IPS DF 6.9 (cell line): ENCODE data around the gene ACTRT2.

ENCODE experiments used
- DNase-seq: peaks from one replicate; pipeline ENCODE4 v3.0.0-alpha.2; 2013; ENCODE audit warnings: low read depth, low spot score
- H3K27ac ChIP-seq: one replicate; pipeline ENCODE4 v1.5.1; 2013; ENCODE audit warnings: low read length, control low read depth
- H3K27me3 ChIP-seq: 2 replicates; pipeline ENCODE4 v1.6.1; 2013; ENCODE audit warnings: mild to moderate bottlenecking, low read length; ENCODE audit not compliant: control insufficient read depth, insufficient read depth
- H3K36me3 ChIP-seq: 2 replicates; pipeline ENCODE4 v1.6.1; 2013; ENCODE audit warnings: low read length; ENCODE audit not compliant: control insufficient read depth, insufficient read depth
- H3K4me1 ChIP-seq: 2 replicates; pipeline ENCODE4 v1.6.1; 2013; ENCODE audit warnings: low read length; ENCODE audit not compliant: control insufficient read depth, insufficient read depth
- H3K4me3 ChIP-seq: 2 replicates; pipeline ENCODE4 v1.5.1; 2013; ENCODE audit warnings: mild to moderate bottlenecking, low read length
- H3K9me3 ChIP-seq: 2 replicates; pipeline ENCODE4 v1.6.1; 2013; ENCODE audit warnings: low read length, inconsistent platforms; ENCODE audit not compliant: control insufficient read depth, insufficient read depth
- WGBS: extraction: QIAGEN DNeasy Blood & Tissue Kit; methylation state at CpG from one replicate; pipeline ENCODE4 v1.1.7; 2013; ENCODE audit warnings: mixed read lengths, missing lambda C conversion rate; ENCODE audit not compliant: insufficient read length, insufficient coverage; 5-methylcytosine and 5-hydroxymethylcytosine counted together

Gene ACTRT2

DNA sequence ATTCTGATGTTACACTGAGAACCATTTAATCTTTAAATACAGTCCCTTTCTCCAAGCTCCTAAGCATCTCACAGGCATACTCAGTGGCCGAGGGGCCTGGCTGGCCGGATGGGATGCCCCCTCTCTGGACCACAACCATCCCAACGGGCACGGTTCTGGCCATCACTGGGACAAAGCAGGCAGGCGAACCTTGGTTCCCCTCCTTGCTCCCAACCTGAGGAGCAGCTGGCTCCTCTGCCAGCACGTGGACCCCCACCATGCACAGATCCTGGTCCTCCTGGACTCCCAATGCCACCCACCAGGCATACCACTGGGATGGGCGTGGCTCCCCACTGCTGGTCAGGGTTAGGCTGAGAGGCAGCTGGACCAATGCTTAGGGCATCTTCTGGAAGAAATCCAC lies 27.9 kb downstream of the ACTRT2 start:
- Histone ChIP-seq H3K27ac (no peak overlapping the region), H3K36me3 (no peaks in the 10 kb centered on the region), H3K4me1 (no peaks in the 10 kb centered on the region), H3K9me3 (peaks cover 28% of the 10 kb centered on the region), H3K27me3 (no peaks in the 10 kb centered on the region; the same call in 1 of the 2 replicates), H3K4me3 (no peak overlapping the region)
- WGBS: no CpG with 5 or more reads among the region's 7 CpGs
- DNase-seq: no peak

DNA sequence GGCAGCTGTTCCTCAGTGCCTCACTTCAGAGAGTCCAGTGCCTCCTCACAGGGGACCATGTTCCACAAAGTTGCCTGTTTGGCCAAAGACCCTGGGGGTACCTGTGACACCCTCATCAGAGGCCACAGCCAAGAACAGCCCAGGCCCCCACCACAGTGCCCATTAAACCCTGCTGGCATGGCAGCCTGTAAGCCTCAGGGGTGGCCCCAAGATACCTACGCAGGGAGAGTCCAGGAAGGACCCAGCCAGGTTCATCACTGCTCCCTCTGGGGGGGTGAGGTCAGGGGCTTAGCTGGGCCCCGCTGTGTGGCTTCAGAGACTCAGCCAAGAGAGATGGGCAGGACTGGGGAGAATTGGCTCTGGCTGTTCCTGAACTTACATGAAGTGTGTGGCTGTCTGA lies 28.6 kb downstream of the ACTRT2 start:
- no CpG with 5 or more reads among the region's 2 CpGs for WGBS
- H3K27ac ChIP-seq: no peak overlapping the region
- no peak for DNase-seq
- peaks cover 32% of the 10 kb centered on the region for H3K9me3 ChIP-seq
- no peak overlapping the region for H3K4me3 ChIP-seq
- H3K36me3 ChIP-seq: no peaks in the 10 kb centered on the region
- H3K4me1 ChIP-seq: no peaks in the 10 kb centered on the region
- no peaks in the 10 kb centered on the region for H3K27me3 ChIP-seq

DNA sequence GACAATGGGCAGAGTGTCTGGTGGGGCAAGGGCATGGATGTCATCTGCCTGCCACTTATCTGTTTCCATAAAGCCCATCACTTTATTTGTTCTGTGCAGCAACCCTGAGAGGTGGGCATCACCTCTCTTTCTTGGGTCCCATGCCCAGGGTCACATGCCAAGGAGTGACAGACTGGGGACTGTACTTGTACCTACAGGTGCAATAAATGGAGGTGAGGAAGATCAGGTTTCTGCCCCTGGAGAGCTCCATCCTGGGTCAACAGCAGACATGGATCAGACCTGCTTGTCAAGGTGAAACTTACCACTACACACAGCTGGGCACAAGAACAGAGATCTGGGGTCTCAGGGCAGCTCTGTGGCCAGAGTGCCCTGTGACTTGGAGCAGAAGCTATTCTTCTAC lies 29.3 kb downstream of the ACTRT2 start:
- no peak for DNase-seq

DNA sequence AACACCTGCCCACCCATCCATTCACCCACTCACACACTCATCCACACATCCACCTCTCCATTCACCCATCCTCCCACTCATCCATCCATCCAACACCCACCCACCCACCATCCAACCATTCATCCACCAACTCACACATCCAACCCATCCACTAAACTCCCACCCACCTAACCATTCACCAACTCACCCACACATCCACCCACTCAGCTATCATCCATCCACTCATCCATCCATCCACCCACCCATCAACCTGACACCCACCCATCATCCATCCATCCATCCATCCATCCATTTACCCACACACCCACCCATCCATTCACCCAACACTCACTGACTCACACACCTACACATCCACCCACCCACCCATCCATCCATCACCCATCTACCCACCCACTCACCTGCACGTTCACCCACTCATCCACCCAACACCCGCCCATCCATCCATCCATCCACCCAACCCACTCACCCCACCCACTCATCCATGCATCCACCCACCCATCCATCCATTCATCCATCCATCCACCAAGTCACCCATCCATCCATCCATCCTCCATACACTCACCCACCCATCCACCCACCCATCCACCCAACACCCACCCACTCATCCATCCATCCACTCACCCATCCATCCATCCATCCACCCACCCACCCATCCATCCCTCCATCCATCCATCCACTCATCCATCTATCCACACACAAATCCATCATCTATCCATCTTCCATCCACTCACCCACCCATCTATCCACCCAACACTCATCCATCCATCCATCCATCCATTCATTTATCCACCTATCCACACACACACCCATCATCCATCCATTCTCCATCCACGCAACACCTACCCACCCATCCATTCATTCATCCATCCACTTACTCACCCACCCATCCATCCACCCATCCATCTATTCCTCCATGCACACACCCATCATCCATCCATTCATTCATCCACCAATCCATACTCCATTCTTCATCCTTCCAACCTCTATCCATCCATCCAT lies 30.3 kb downstream of the ACTRT2 start:
- Histone ChIP-seq H3K4me3 (no peak overlapping the region), H3K4me1 (no peaks in the 10 kb centered on the region), H3K9me3 (peaks cover 31% of the 10 kb centered on the region), H3K27me3 (no peaks in the 10 kb centered on the region), H3K27ac (no peak overlapping the region), H3K36me3 (no peaks in the 10 kb centered on the region)
- 100% methylated on average over 2 of the region's 3 CpGs for WGBS
- no peak for DNase-seq

More for the DNA sequence above, 29.3 kb downstream of the ACTRT2 start:
- Histone ChIP-seq H3K27me3 (no peaks in the 10 kb centered on the region), H3K4me3 (no peak overlapping the region), H3K36me3 (no peaks in the 10 kb centered on the region), H3K9me3 (peaks cover 31% of the 10 kb centered on the region), H3K4me1 (no peaks in the 10 kb centered on the region), H3K27ac (no peak overlapping the region)

DNA sequence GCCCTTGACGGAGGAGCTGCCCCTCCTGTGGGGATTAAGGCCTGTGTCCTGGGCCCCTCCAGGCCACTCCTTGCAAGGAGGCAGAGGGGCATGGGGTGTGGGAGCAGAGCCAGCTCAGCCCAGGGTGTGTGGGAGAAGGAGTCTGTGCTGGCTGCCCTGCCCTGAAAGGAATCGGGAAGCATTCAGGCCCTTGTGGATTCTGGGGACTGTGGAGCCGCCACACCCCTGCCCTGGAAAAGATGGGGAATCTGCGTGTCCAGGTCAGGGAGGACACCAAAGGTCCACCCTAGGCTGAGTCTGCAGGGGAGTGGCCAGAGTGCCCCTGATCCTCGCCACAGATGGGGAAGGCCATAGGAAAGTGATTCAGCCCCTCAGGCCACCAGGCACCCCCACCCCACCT lies 31.2 kb downstream of the ACTRT2 start:
- Histone ChIP-seq H3K4me3 (no peak overlapping the region), H3K4me1 (no peaks in the 10 kb centered on the region), H3K9me3 (peaks cover 31% of the 10 kb centered on the region), H3K27me3 (no peaks in the 10 kb centered on the region), H3K27ac (no peak overlapping the region), H3K36me3 (no peaks in the 10 kb centered on the region)
- DNase-seq: no peak
- no CpG with 5 or more reads among the region's 5 CpGs for WGBS

DNA sequence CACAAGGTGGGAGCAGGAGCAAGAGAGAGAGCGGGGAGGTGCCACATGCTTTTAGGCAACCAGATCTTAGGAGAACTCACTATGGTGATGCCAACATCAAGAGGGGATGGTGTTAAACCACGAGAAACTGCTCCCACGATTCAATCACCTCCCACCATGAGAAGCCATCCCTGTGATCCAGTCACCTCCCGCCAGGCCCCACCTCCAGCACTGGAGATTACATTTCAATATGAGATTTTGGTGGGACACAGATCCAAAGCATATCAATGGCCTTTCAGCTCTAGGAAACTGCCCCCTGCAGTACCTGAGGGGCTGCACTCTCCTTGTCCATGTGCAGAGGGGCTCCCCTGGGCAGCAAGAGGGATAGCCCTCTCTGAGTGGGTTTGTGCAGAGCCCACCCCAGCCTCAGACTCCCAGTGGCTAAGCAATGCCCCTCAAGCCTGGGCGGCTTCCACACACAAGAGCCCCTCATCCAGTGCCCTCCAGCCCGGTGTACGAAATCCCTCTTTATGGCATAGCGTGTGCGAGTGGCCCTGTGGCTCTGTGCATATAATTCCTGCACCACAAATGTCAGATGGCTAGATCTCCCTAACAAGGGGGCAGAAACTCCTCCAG lies 32.2 kb downstream of the ACTRT2 start:
- Histone ChIP-seq H3K4me3 (no peak overlapping the region), H3K27ac (no peak overlapping the region), H3K36me3 (no peaks in the 10 kb centered on the region), H3K4me1 (no peaks in the 10 kb centered on the region), H3K27me3 (no peaks in the 10 kb centered on the region), H3K9me3 (peaks cover 31% of the 10 kb centered on the region)
- DNase-seq: no peak
- WGBS: no CpG with 5 or more reads among the region's 9 CpGs

DNA sequence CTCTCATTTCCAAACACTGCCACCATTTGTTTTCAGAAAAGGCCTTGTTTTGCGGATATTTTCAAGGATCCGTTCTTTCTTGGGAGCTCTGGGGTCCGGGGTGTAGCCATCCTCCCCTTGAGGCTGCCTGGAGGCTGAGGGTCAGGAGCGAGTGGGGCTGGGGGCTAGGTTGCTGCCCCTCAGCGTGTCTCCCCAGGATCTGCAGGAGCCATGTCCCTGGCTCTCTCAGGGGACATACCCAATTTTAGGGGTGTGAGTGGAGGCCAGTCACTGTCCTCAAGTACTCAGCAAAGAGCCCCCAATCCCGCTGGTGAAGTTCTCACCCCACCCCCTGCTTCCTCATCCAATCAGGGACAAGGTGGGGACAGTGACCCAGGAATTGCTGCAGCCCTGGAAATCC lies 32.7 kb downstream of the ACTRT2 start:
- H3K4me3 ChIP-seq: no peak overlapping the region
- DNase-seq: no peak
- peaks cover 31% of the 10 kb centered on the region for H3K9me3 ChIP-seq
- no peaks in the 10 kb centered on the region for H3K36me3 ChIP-seq
- no peak overlapping the region for H3K27ac ChIP-seq
- no CpG with 5 or more reads among the region's 6 CpGs for WGBS
- no peaks in the 10 kb centered on the region for H3K4me1 ChIP-seq
- H3K27me3 ChIP-seq: no peaks in the 10 kb centered on the region

DNA sequence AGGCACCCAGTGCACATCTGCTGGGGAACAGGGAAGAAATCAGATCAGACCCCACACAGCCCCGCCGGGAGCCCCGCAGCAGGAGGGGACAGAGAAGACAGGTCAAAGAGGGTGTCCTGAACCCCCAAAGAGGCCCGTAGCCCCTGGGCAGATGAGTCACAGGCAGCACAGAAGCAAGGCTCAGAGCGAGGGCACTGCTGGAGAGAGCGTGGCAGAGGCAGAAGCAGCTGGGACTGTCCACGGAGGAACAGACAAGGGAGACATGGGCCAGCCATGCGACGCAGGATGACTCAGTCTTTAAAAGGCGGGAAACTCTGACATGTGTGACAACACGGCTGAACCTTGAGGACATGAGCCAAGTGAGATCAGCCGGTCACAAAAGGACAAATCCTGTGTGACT lies 33.2 kb downstream of the ACTRT2 start:
- no CpG with 5 or more reads among the region's 12 CpGs for WGBS
- no peak for DNase-seq
- no peaks in the 10 kb centered on the region for H3K36me3 ChIP-seq
- no peaks in the 10 kb centered on the region for H3K27me3 ChIP-seq
- H3K4me1 ChIP-seq: no peaks in the 10 kb centered on the region
- peaks cover 28% of the 10 kb centered on the region for H3K9me3 ChIP-seq
- no peak overlapping the region for H3K4me3 ChIP-seq
- H3K27ac ChIP-seq: no peak overlapping the region

DNA sequence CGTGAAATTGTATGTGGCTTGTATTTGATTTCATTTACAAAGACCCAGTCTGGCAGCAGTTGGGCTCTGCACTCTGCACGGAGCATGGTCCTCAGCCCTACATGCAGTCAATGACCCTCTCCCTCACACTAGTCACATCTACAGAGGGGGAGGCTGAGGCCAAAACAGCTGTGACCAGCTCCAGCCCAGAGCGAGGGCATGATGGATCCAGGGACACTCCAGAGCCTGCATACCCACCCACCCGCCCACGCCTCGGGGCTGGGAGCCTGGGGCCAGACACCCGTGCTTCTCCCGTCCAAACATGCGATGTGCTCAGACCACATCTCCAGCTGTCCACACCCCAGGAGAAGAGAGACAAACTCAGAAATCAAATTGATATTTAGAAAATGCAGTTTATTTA lies 33.8 kb downstream of the ACTRT2 start:
- no peak for DNase-seq
- Histone ChIP-seq H3K27me3 (no peaks in the 10 kb centered on the region), H3K9me3 (peaks cover 25% of the 10 kb centered on the region), H3K4me3 (no peak overlapping the region), H3K36me3 (no peaks in the 10 kb centered on the region), H3K27ac (no peak overlapping the region), H3K4me1 (no peaks in the 10 kb centered on the region)
- no CpG with 5 or more reads among the region's 9 CpGs for whole genome bisulfite sequencing

DNA sequence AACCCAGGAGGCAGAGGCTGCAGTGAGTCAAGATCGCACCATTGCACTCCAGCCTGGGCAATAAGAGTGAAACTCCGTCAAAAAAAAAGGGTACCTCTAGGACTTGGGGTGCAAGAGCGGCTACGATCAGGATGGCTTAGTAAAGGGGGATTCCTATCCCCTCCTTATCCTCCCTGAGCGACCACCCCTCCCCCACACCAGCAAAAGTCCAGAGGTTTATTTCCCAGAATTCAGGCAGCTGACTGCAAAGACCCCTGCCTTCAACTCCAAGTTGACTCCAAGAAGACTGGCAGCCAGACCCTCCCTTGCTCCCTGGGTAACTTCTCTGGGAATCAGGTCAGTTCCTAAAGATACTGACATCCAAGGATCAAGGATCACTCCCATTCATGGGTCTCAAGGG lies 35.4 kb downstream of the ACTRT2 start:
- Histone ChIP-seq H3K4me1 (no peaks in the 10 kb centered on the region), H3K4me3 (no peak overlapping the region), H3K27me3 (peaks cover 1% of the 10 kb centered on the region; the same call in 1 of the 2 replicates), H3K36me3 (no peaks in the 10 kb centered on the region), H3K9me3 (peaks cover 17% of the 10 kb centered on the region), H3K27ac (no peak overlapping the region)
- no peak for DNase-seq
- WGBS: no CpG with 5 or more reads among the region's 5 CpGs
